ENCODE data around the gene STK32C. TPM values are rescaled to one million over a fixed set of nuclear protein-coding genes. Genes with fewer than 3 reads are reported as not detected.

STK32C gene
- total RNA-seq, 1 donor from 2014 or later: 12.2 TPM

GRCh38 chr10:132280646-132281074, 27.1 kb downstream of the STK32C start:
- TF ChIP-seq CTCF (IDR thresholded peaks at IDR 0.05; ENCODE audit: insufficient read depth, low read length, poor library complexity, severe bottlenecking): no peak
- DNase-seq (ENCODE audit: low read depth): no peak
- no peaks in the 10 kb centered on the region for H3K36me3 ChIP-seq (ENCODE audit: control insufficient read depth, insufficient read depth, low read length)

GRCh38 chr10:132279873-132280645, 27.7 kb downstream of the STK32C start:
- Histone ChIP-seq H3K27me3 (ENCODE audit: control insufficient read depth, insufficient read depth, low read length) (peaks cover 31% of the 10 kb centered on the region), H3K4me3 (ENCODE audit: low read depth, low read length) (no peak overlapping the region), H3K36me3 (ENCODE audit: control insufficient read depth, insufficient read depth, low read length) (no peaks in the 10 kb centered on the region)
- DNase-seq (ENCODE audit: low read depth): no peak
- no peak for TF ChIP-seq CTCF (IDR thresholded peaks at IDR 0.05; ENCODE audit: insufficient read depth, low read length, poor library complexity, severe bottlenecking)

More at GRCh38 chr10:132280646-132281074, 27.1 kb downstream of the STK32C start:
- Histone ChIP-seq H3K27me3 (ENCODE audit: control insufficient read depth, insufficient read depth, low read length) (peaks cover 31% of the 10 kb centered on the region), H3K4me3 (ENCODE audit: low read depth, low read length) (no peak overlapping the region)

- no peak overlapping the region for H3K4me3 ChIP-seq (ENCODE audit: low read depth, low read length)
- peaks cover 16% of the 10 kb centered on the region for H3K27me3 ChIP-seq (ENCODE audit: control insufficient read depth, insufficient read depth, low read length)
- no peak for TF ChIP-seq CTCF (IDR thresholded peaks at IDR 0.05; ENCODE audit: insufficient read depth, low read length, poor library complexity, severe bottlenecking)
- no peak for DNase-seq (ENCODE audit: low read depth)
- no peaks in the 10 kb centered on the region for H3K36me3 ChIP-seq (ENCODE audit: control insufficient read depth, insufficient read depth, low read length)
Observed at GRCh38 chr10:132277311-132277741, 30.4 kb downstream of the STK32C start.

- no peak for TF ChIP-seq CTCF (IDR thresholded peaks at IDR 0.05; ENCODE audit: insufficient read depth, low read length, poor library complexity, severe bottlenecking)
- no peak for DNase-seq (ENCODE audit: low read depth)
- Histone ChIP-seq H3K4me3 (ENCODE audit: low read depth, low read length) (no peak overlapping the region), H3K27me3 (ENCODE audit: control insufficient read depth, insufficient read depth, low read length) (peaks cover 13% of the 10 kb centered on the region), H3K36me3 (ENCODE audit: control insufficient read depth, insufficient read depth, low read length) (no peaks in the 10 kb centered on the region)
Observed at GRCh38 chr10:132276706-132277105, 31.0 kb downstream of the STK32C start.

- TF ChIP-seq CTCF (IDR thresholded peaks at IDR 0.05; ENCODE audit: insufficient read depth, low read length, poor library complexity, severe bottlenecking): no peak
Observed at GRCh38 chr10:132276179-132276675, 31.5 kb downstream of the STK32C start.

More at GRCh38 chr10:132276179-132276675, 31.5 kb downstream of the STK32C start:
- Histone ChIP-seq H3K36me3 (ENCODE audit: control insufficient read depth, insufficient read depth, low read length) (no peaks in the 10 kb centered on the region), H3K27me3 (ENCODE audit: control insufficient read depth, insufficient read depth, low read length) (peaks cover 11% of the 10 kb centered on the region), H3K4me3 (ENCODE audit: low read depth, low read length) (no peak overlapping the region)
- no peak for DNase-seq (ENCODE audit: low read depth)

All from kidney epithelial cell (primary cell).